DOHH2 (cell line): Measurements from ENCODE around the gene CRAMP1.

Experiments used
- CTCF ChIP-seq: fragments of 200-600 bp; sonication (generic); IDR thresholded peaks from one replicate; pipeline ENCODE4 v1.5.1; 2014; ENCODE audit warnings: antibody characterized with exemption, mild to moderate bottlenecking, low read depth, low read length; ENCODE audit not compliant: poor library complexity, severe bottlenecking
- EZH2phosphoT487 ChIP-seq: fragments of 200-600 bp; sonication (generic); IDR thresholded peaks from 2 replicates; pipeline ENCODE4 v1.6.1; 2017; ENCODE audit warnings: borderline replicate concordance, mild to moderate bottlenecking, antibody characterized with exemption, low read length, moderate library complexity, mixed read lengths

DNA sequence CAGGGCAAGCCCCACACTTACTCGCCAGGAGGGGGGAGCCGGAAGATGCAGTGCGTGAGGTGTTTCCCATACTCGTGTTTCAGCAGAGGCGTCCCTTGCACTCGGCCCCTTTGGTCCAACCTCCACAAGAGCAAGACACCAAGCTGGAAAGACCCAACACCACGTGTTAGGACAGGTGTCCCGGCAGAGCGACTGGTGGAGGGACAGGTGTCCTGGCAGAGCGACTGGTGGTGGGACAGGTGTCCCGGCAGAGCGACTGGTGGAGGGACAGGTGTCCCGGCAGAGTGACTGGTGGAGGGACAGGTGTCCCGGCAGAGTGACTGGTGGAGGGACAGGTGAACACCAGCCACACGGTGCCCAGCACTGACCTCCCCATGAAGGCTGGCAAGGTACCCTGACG lies 19.7 kb upstream of the CRAMP1 start:
- TF ChIP-seq CTCF (no peak), EZH2phosphoT487 (no peak)
